Measurements from ENCODE around the gene GARS1. TPM values are rescaled to one million over a fixed set of nuclear protein-coding genes. Genes with fewer than 3 reads are reported as not detected.

GARS1 gene
- total and polyA plus RNA-seq, 7 donors = 38.3 to 109 (median 50.1) TPM

GRCh38 chr7:30671793-30672465, 77.3 kb downstream of the GARS1 start:
- H3K27ac ChIP-seq = no peak overlapping the region
- TF ChIP-seq POLR2AphosphoS5 (IDR thresholded peaks at IDR 0.05) = no peak
- no peak for TF ChIP-seq EP300 (IDR thresholded peaks at IDR 0.05)
- TF ChIP-seq POLR2A (IDR thresholded peaks at IDR 0.05) = no peak
- TF ChIP-seq CTCF (IDR thresholded peaks at IDR 0.05) = no peak
- H3K4me1 ChIP-seq = no peaks in the 10 kb centered on the region
- no peak overlapping the region for H3K4me3 ChIP-seq
- intact Hi-C loops (cut with DNase I) = no loop called here
- peaks cover 0 to 5% (median 0%) of the 10 kb centered on the region in 3 donors for H3K27me3 ChIP-seq
- 7 to 9% methylated on average over 6 of the region's 6 CpGs for WGBS, 2 donors
- H3K9me3 ChIP-seq = no peaks in the 10 kb centered on the region
- no peaks in the 10 kb centered on the region for H3K36me3 ChIP-seq
- no peak for DNase-seq

- Histone ChIP-seq H3K9me3 (no peaks in the 10 kb centered on the region), H3K27me3 (peaks cover 0 to 26% (median 0%) of the 10 kb centered on the region in 3 donors), H3K36me3 (no peaks in the 10 kb centered on the region), H3K4me1 (no peaks in the 10 kb centered on the region), H3K27ac (no peak overlapping the region), H3K4me3 (no peak overlapping the region)
- DNase-seq = no peak
- intact Hi-C loops (cut with DNase I) = no loop called here
- WGBS, 2 donors = 46 to 70% methylated on average over 1 of the region's 1 CpG
- no peak for TF ChIP-seq POLR2AphosphoS5 (IDR thresholded peaks at IDR 0.05)
- TF ChIP-seq POLR2A (IDR thresholded peaks at IDR 0.05) = no peak
- no peak for TF ChIP-seq EP300 (IDR thresholded peaks at IDR 0.05)
- no peak for TF ChIP-seq CTCF (IDR thresholded peaks at IDR 0.05)
Measured at GRCh38 chr7:30674420-30674819, 79.7 kb downstream of the GARS1 start.

- whole genome bisulfite sequencing, 2 donors = 42 to 60% methylated on average over 2 of the region's 2 CpGs
- peaks cover 0 to 31% (median 0%) of the 10 kb centered on the region in 3 donors for H3K27me3 ChIP-seq
Measured at GRCh38 chr7:30674876-30675275, 80.2 kb downstream of the GARS1 start.

GRCh38 chr7:30678805-30679204, 84.1 kb downstream of the GARS1 start:
- H3K27me3 ChIP-seq = peaks cover 15 to 70% (median 28%) of the 10 kb centered on the region in 3 donors
- no peak for TF ChIP-seq EP300 (IDR thresholded peaks at IDR 0.05)
- TF ChIP-seq POLR2AphosphoS5 (IDR thresholded peaks at IDR 0.05) = no peak
- no peak for TF ChIP-seq POLR2A (IDR thresholded peaks at IDR 0.05)
- no peak for TF ChIP-seq CTCF (IDR thresholded peaks at IDR 0.05)
- peaks cover 0 to 19% (median 16%) of the 10 kb centered on the region in 4 donors for H3K4me1 ChIP-seq
- intact Hi-C loops (cut with DNase I) = no loop called here
- H3K4me3 ChIP-seq = no peak overlapping the region
- H3K9me3 ChIP-seq = no peaks in the 10 kb centered on the region
- 76 to 83% methylated on average over 2 of the region's 2 CpGs for WGBS, 2 donors
- H3K36me3 ChIP-seq = no peaks in the 10 kb centered on the region
- no peak overlapping the region for H3K27ac ChIP-seq
- no peak for DNase-seq

More at GRCh38 chr7:30674876-30675275, 80.2 kb downstream of the GARS1 start:
- H3K4me3 ChIP-seq = no peak overlapping the region
- no peak for DNase-seq
- H3K27ac ChIP-seq = no peak overlapping the region
- TF ChIP-seq POLR2A (IDR thresholded peaks at IDR 0.05) (no peak), EP300 (IDR thresholded peaks at IDR 0.05) (no peak), CTCF (IDR thresholded peaks at IDR 0.05) (no peak), POLR2AphosphoS5 (IDR thresholded peaks at IDR 0.05) (no peak)
- no peaks in the 10 kb centered on the region for H3K9me3 ChIP-seq
- no peaks in the 10 kb centered on the region for H3K36me3 ChIP-seq
- H3K4me1 ChIP-seq = no peaks in the 10 kb centered on the region
- intact Hi-C loops (cut with DNase I) = no loop called here

Data from sigmoid colon (tissue), 7 donors.